ENCODE results near the gene CFAP410. TPM values are rescaled to one million over a fixed set of nuclear protein-coding genes. Genes with fewer than 3 reads are reported as not detected.

CFAP410 gene
- total and polyA plus RNA-seq, 2 of the 4 experiments (the other 2 are of a cell fraction): 3.8 to 10.3 TPM

GRCh38 chr21:44301141-44301540 lies 38.0 kb downstream of the CFAP410 start:
- Histone ChIP-seq H3K36me3 (ENCODE audit: control insufficient read depth, insufficient read depth, low read length) (peaks cover 3% of the 10 kb centered on the region; the same call in 1 of the 2 replicates), H3K4me2 (ENCODE audit: low read depth, low read length) (peak overlapping the region; percentile 87), H3K9ac (ENCODE audit: low read depth, low read length) (peak overlapping the region; percentile 72), H3K27me3 (ENCODE audit: control insufficient read depth, insufficient read depth, low read length) (no peaks in the 10 kb centered on the region), H4K8ac (ENCODE audit: low read depth in 2 of 2, low read length in 2 of 2) (no peak overlapping the region; a peak in 1 of 4 replicates), H3K4ac (ENCODE audit: low read depth, low read length) (peak overlapping the region; percentile 28), H2BK5ac (ENCODE audit: low read depth, low read length, poor library complexity, severe bottlenecking) (no peak overlapping the region), H2BK20ac (ENCODE audit: low read depth, low read length) (no peak overlapping the region), H2AFZ (replicated peaks; ENCODE audit: low read length, poor library complexity) (no peak overlapping the region), H2BK120ac (ENCODE audit: low read depth, low read length) (no peak overlapping the region), H3K18ac (ENCODE audit: low read depth, low read length) (no peak overlapping the region), H3K23ac (ENCODE audit: low read depth, low read length) (no peak overlapping the region; the same call in 1 of the 2 replicates), H4K91ac (ENCODE audit: insufficient read depth, low read depth, low read length) (no peak overlapping the region), H3K56ac (ENCODE audit: extremely low read depth, insufficient read depth, low read length) (no peak overlapping the region), H3K14ac (replicated peaks; ENCODE audit: low read depth, low read length) (no peak overlapping the region), H3K27ac (ENCODE audit: insufficient read depth, low read length) (no peak overlapping the region), H4K20me1 (ENCODE audit: insufficient read depth, low read length) (peaks cover 54% of the 10 kb centered on the region), H3K4me1 (ENCODE audit: control insufficient read depth, insufficient read depth, low read length) (peaks cover 20% of the 10 kb centered on the region), H2AK9ac (replicated peaks; ENCODE audit: low read depth, low read length, poor library complexity) (peak overlapping the region; percentile 97), H3K9me3 (ENCODE audit: control insufficient read depth, insufficient read depth, low read length) (no peaks in the 10 kb centered on the region), H2AK5ac (ENCODE audit: low read depth, low read length) (no peak overlapping the region), H2BK15ac (ENCODE audit: low read depth, low read length) (no peak overlapping the region), H3K79me1 (ENCODE audit: low read depth in 1 of 2, low read length in 2 of 2) (peaks cover 16 to 42% of the 10 kb centered on the region in 2 experiments), H3K9me1 (ENCODE audit: insufficient read depth, low read length) (no peaks in the 10 kb centered on the region), H4K5ac (ENCODE audit: low read depth, low read length) (no peak overlapping the region), H3K4me3 (ENCODE audit: insufficient read depth, low read depth, low read length) (peak overlapping the region; percentile 82)
- ATAC-seq (ENCODE audit: low read depth) (no peak), DNase-seq (no peak)
- TF ChIP-seq USF2 (IDR thresholded peaks at IDR 0.05; ENCODE audit: low read depth, low read length) (no peak), CHD1 (IDR thresholded peaks at IDR 0.05; ENCODE audit: low read depth, low read length) (no peak), RCOR1 (IDR thresholded peaks at IDR 0.05; ENCODE audit: insufficient replicate concordance, low read length) (no peak), MAFK (IDR thresholded peaks at IDR 0.05; ENCODE audit: low read depth, low read length) (no peak), BHLHE40 (IDR thresholded peaks at IDR 0.05; ENCODE audit: low read depth, low read length) (no peak), MAZ (IDR thresholded peaks at IDR 0.05; ENCODE audit: borderline replicate concordance, low read depth, low read length) (no peak), SMC3 (IDR thresholded peaks at IDR 0.05; ENCODE audit: low read depth, low read length) (no peak)
- intact Hi-C loops (cut with micrococcal nuclease): no loop called here
- no TSS peak for BruUV-seq (replicated peaks)
- in situ Hi-C loops (cut with MboI; ENCODE audit: low sequenced_read_pairs): no loop called here
- POLR2A ChIA-PET (ENCODE audit: unreplicated experiment): no interaction called here
- dilution Hi-C loops (cut with HindIII; ENCODE audit: low sequenced_read_pairs, unreplicated experiment): no loop called here
- 70% methylated on average over 9 of the region's 13 CpGs; no CpG with 5 or more reads in 1 of the 2 experiments for WGBS, 2 experiments (ENCODE audit: extremely low coverage in 2 of 2, insufficient read length in 1 of 2)
- CTCF ChIA-PET: interaction anchor here (1.0 kb wide), 1 partner anchor 1018 kb away, joined by 3 read pairs; no protein-coding TSS in a partner anchor
